SK-N-SH (cell line): ENCODE data around the gene RRN3.
"Not testable (repeated sequence)": the region's sequence is repeated elsewhere in the genome, so short reads cannot be mapped to it uniquely, and the experiment has no call there.

ENCODE experiments used
- CHD2 ChIP-seq: fragments of 150-350 bp; IDR thresholded peaks from 2 replicates; pipeline ENCODE4 v1.6.1; 2018; ENCODE audit warnings: low read length; ENCODE audit not compliant: partially characterized antibody
- CTCF ChIP-seq: fragments of 200-600 bp; sonication (generic); IDR thresholded peaks from 2 replicates; pipeline ENCODE4 v1.6.1; 2017; ENCODE audit warnings: antibody characterized with exemption, mild to moderate bottlenecking, moderate library complexity
- EP300 ChIP-seq, 2 experiments: IDR thresholded peaks; 2 replicates each; pipeline versions ENCODE4 v1.4.0 to v1.6.1; 2012; ENCODE audit warnings: borderline replicate concordance in 1 of 2, low read depth in 1 of 2, low read length in 1 of 2
- EZH2phosphoT487 ChIP-seq: fragments of 200-600 bp; sonication (generic); IDR thresholded peaks from 2 replicates; pipeline ENCODE4 v1.6.1; 2017; ENCODE audit warnings: low read depth, mixed run types, mild to moderate bottlenecking, antibody characterized with exemption, moderate library complexity, borderline replicate concordance
- FOXM1 ChIP-seq: IDR thresholded peaks from 2 replicates; pipeline ENCODE4 v1.4.0; 2012; ENCODE audit warnings: low read depth, mild to moderate bottlenecking
- GABPA ChIP-seq: IDR thresholded peaks from 2 replicates; pipeline ENCODE4 v1.4.0; 2012; ENCODE audit warnings: low read depth, mild to moderate bottlenecking
- MXI1 ChIP-seq: IDR thresholded peaks from 2 replicates; pipeline ENCODE4 v1.6.1; 2012; ENCODE audit warnings: mild to moderate bottlenecking, low read depth, low read length, improper control_type of control experiment
- POLR2AphosphoS5 ChIP-seq: IDR thresholded peaks from 2 replicates; pipeline ENCODE4 v1.6.1; 2012; ENCODE audit warnings: low read depth, low read length
- REST ChIP-seq: IDR thresholded peaks from 2 replicates; pipeline ENCODE4 v1.6.1; 2012; ENCODE audit warnings: mild to moderate bottlenecking, low read depth, low read length, moderate library complexity
- TAF1 ChIP-seq: IDR thresholded peaks from 2 replicates; pipeline ENCODE4 v1.6.1; 2012; ENCODE audit warnings: low read depth, mild to moderate bottlenecking, low read length, moderate library complexity, borderline replicate concordance
- TCF12 ChIP-seq: IDR thresholded peaks from 2 replicates; pipeline ENCODE4 v1.4.0; 2012
- TEAD4 ChIP-seq: IDR thresholded peaks from 2 replicates; pipeline ENCODE4 v1.4.0; 2012; ENCODE audit warnings: mild to moderate bottlenecking, borderline replicate concordance; ENCODE audit not compliant: insufficient read depth
- USF2 ChIP-seq: fragments of 150-350 bp; IDR thresholded peaks from 2 replicates; pipeline ENCODE4 v1.6.1; 2017; ENCODE audit warnings: antibody characterized with exemption, low read length, low read depth, borderline replicate concordance

- not testable (repeated sequence) for TF ChIP-seq CTCF; USF2; FOXM1; POLR2AphosphoS5; TCF12; TEAD4; EZH2phosphoT487; EP300 (IDR thresholded peaks at IDR 0.05; ENCODE audit: borderline replicate concordance in 1 of 2, low read depth in 1 of 2, low read length in 1 of 2); MXI1; GABPA; TAF1; REST; CHD2
Observed at GRCh38 chr16:15012941-15013340, 81.1 kb downstream of the RRN3 start.
